NCI-H1436 treated with DMSO at 0.1 percent for 48 hours (cell line): ENCODE results near the gene MNX1.
A peak's percentile ranks its signal among the peaks of the same experiment; 100 is the strongest.

Experiments used
- DNase-seq: peaks from one replicate; lab custom pipeline; 2025; lab: John Stamatoyannopoulos, UW

Gene MNX1

GRCh38 chr7:157032644-157033482, 22.4 kb upstream of the MNX1 start:
- no peak for DNase-seq

- no peak for DNase-seq
These were observed 21.7 kb upstream of the MNX1 start for GRCh38 chr7:157032128-157032527.

GRCh38 chr7:157028199-157028903, 17.9 kb upstream of the MNX1 start:
- DNase-seq = no peak

GRCh38 chr7:157027568-157028198, 17.2 kb upstream of the MNX1 start:
- DNase-seq = no peak

GRCh38 chr7:157024716-157025115, 14.3 kb upstream of the MNX1 start:
- DNase-seq = no peak

GRCh38 chr7:157023589-157023905, 13.1 kb upstream of the MNX1 start:
- no peak for DNase-seq

GRCh38 chr7:157022681-157023588, 12.5 kb upstream of the MNX1 start:
- DNase-seq = no peak

GRCh38 chr7:157021871-157022680, 11.6 kb upstream of the MNX1 start:
- no peak for DNase-seq

GRCh38 chr7:157021071-157021870, 10.8 kb upstream of the MNX1 start:
- DNase-seq = no peak

GRCh38 chr7:157020514-157021070, 10.1 kb upstream of the MNX1 start:
- DNase-seq = no peak

GRCh38 chr7:157019718-157020451, 9.4 kb upstream of the MNX1 start:
- no peak for DNase-seq

- DNase-seq = no peak
These were observed 8.6 kb upstream of the MNX1 start for GRCh38 chr7:157018997-157019608.

GRCh38 chr7:157018328-157018996, 8.0 kb upstream of the MNX1 start:
- no peak for DNase-seq

GRCh38 chr7:157017603-157018327, 7.3 kb upstream of the MNX1 start:
- no peak for DNase-seq

GRCh38 chr7:157017149-157017548, 6.7 kb upstream of the MNX1 start:
- DNase-seq = no peak

- peak; percentile 48 for DNase-seq
These were observed 6.0 kb upstream of the MNX1 start for GRCh38 chr7:157016352-157017041.

- no peak for DNase-seq
These were observed 5.5 kb upstream of the MNX1 start for GRCh38 chr7:157016024-157016351.
